SU-DHL-6 (cell line): ENCODE measurements around the gene EDARADD.

Experiments used
- H2AFZ ChIP-seq: fragments of 200-600 bp; sonication (generic); 2 replicates; pipeline ENCODE4 v1.6.1; 2014; ENCODE audit warnings: low read depth, mild to moderate bottlenecking, moderate library complexity, mixed read lengths, antibody characterized with exemption, low read length; ENCODE audit not compliant: severe bottlenecking
- H3F3A ChIP-seq: fragments of 200-600 bp; shearing (Covaris generic); 2 replicates; pipeline ENCODE4 v1.6.0; 2016; ENCODE audit warnings: antibody characterized with exemption, mild to moderate bottlenecking; ENCODE audit not compliant: insufficient read depth
- H3K27ac ChIP-seq: fragments of 200-600 bp; sonication (generic); 2 replicates; pipeline ENCODE4 v1.5.1; 2016; ENCODE audit warnings: low read depth, mild to moderate bottlenecking, low read length, moderate library complexity, mixed read lengths
- H3K27me3 ChIP-seq: fragments of 200-600 bp; sonication (generic), shearing (Covaris generic); 2 replicates; pipeline ENCODE4 v1.6.0; 2014; ENCODE audit warnings: mild to moderate bottlenecking, low read length
- H3K36me3 ChIP-seq: fragments of 200-600 bp; sonication (generic); 2 replicates; pipeline ENCODE4 v1.6.1; 2014; ENCODE audit warnings: mild to moderate bottlenecking, low read length, mixed read lengths
- H3K4me2 ChIP-seq: fragments of 300-600, 200-600 bp; shearing (Covaris generic), sonication (generic); 2 replicates; pipeline ENCODE4 v1.6.0; 2014; ENCODE audit warnings: low read length, low read depth, mild to moderate bottlenecking; ENCODE audit not compliant: poor library complexity, severe bottlenecking
- H3K4me3 ChIP-seq: fragments of 200-600 bp; sonication (generic); 2 replicates; pipeline ENCODE4 v1.5.1; 2014; ENCODE audit warnings: antibody characterized with exemption, low read length, mild to moderate bottlenecking, mixed read lengths; ENCODE audit not compliant: insufficient read depth, poor library complexity, severe bottlenecking
- H3K79me2 ChIP-seq: fragments of 200-600 bp; sonication (generic); 2 replicates; pipeline ENCODE4 v1.6.1; 2014; ENCODE audit warnings: mild to moderate bottlenecking, low read length, moderate library complexity; ENCODE audit not compliant: insufficient read depth
- H3K9ac ChIP-seq: fragments of 200-600 bp; sonication (generic); 2 replicates; pipeline ENCODE4 v1.7.0; 2014; ENCODE audit warnings: mild to moderate bottlenecking, low read length
- H3K9me2 ChIP-seq: fragments of 200-600 bp; sonication (generic); replicated peaks from 2 replicates; pipeline ENCODE4 v1.6.1; 2014; ENCODE audit warnings: low read length; ENCODE audit not compliant: insufficient read depth
- H3K9me3 ChIP-seq: fragments of 200-600 bp; sonication (generic); 2 replicates; pipeline ENCODE4 v1.6.1; 2014; ENCODE audit warnings: low read length, mixed read lengths; ENCODE audit not compliant: insufficient read depth
- H4K20me1 ChIP-seq: fragments of 200-600 bp; sonication (generic); 2 replicates; pipeline ENCODE4 v1.6.1; 2014; ENCODE audit warnings: low read depth, mild to moderate bottlenecking, antibody characterized with exemption, low read length, moderate library complexity, mixed read lengths
- EZH2phosphoT487 ChIP-seq: fragments of 200-600 bp; sonication (generic), shearing (Covaris generic); conservative IDR thresholded peaks from 2 replicates; pipeline ENCODE4 v1.6.1; 2018; ENCODE audit warnings: mild to moderate bottlenecking, antibody characterized with exemption, low read length, moderate library complexity, mixed read lengths
- TF ChIP-seq, protein P1 (sequence below): fragments of 200-600 bp; sonication (generic); IDR thresholded peaks from one replicate; pipeline ENCODE4 v1.5.1; 2017; ENCODE audit warnings: antibody characterized with exemption, mild to moderate bottlenecking, low read length, moderate library complexity; ENCODE audit not compliant: insufficient read depth, poor library complexity, severe bottlenecking

The EDARADD gene

DNA sequence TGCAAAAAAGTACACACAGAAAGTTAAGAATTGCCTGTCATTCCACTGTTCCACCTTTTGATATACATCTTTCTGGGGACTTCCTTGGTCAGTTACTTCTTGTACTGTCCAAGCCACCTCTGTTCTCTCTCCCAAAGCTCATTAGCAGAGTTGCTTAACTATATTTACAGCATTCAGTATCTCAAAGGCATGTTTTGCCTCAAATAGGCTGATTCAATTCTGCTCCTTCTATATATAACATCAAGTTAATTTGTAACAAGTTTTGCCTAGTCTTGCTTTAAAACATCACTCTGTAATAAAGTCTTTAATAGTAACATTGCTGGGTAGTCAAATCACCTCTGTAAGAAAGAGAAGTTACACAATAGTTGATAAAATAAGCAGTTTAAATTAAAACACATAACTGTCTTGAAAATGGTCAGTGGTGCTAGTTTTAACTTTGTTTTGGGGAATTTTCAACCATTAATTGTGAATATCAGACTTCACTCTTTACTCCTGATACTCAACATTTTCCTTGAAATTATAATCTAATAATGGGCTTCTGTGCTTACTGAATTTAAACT, 35.7 kb downstream of the EDARADD start:
- H3K9me2 ChIP-seq = no peaks in the 10 kb centered on the region
- no peak overlapping the region for H3K27ac ChIP-seq
- no peak overlapping the region for H3K4me3 ChIP-seq
- no peaks in the 10 kb centered on the region for H3F3A ChIP-seq
- no peaks in the 10 kb centered on the region for H3K9me3 ChIP-seq
- no peaks in the 10 kb centered on the region for H3K27me3 ChIP-seq
- H3K79me2 ChIP-seq = no peaks in the 10 kb centered on the region
- no peak for TF ChIP-seq EZH2phosphoT487
- TF ChIP-seq, protein P1, sequence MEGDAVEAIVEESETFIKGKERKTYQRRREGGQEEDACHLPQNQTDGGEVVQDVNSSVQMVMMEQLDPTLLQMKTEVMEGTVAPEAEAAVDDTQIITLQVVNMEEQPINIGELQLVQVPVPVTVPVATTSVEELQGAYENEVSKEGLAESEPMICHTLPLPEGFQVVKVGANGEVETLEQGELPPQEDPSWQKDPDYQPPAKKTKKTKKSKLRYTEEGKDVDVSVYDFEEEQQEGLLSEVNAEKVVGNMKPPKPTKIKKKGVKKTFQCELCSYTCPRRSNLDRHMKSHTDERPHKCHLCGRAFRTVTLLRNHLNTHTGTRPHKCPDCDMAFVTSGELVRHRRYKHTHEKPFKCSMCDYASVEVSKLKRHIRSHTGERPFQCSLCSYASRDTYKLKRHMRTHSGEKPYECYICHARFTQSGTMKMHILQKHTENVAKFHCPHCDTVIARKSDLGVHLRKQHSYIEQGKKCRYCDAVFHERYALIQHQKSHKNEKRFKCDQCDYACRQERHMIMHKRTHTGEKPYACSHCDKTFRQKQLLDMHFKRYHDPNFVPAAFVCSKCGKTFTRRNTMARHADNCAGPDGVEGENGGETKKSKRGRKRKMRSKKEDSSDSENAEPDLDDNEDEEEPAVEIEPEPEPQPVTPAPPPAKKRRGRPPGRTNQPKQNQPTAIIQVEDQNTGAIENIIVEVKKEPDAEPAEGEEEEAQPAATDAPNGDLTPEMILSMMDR = no peak
- H4K20me1 ChIP-seq = no peaks in the 10 kb centered on the region
- H3K4me2 ChIP-seq = no peak overlapping the region
- H3K36me3 ChIP-seq = no peaks in the 10 kb centered on the region
- no peak overlapping the region for H2AFZ ChIP-seq
- H3K9ac ChIP-seq = no peak overlapping the region

DNA sequence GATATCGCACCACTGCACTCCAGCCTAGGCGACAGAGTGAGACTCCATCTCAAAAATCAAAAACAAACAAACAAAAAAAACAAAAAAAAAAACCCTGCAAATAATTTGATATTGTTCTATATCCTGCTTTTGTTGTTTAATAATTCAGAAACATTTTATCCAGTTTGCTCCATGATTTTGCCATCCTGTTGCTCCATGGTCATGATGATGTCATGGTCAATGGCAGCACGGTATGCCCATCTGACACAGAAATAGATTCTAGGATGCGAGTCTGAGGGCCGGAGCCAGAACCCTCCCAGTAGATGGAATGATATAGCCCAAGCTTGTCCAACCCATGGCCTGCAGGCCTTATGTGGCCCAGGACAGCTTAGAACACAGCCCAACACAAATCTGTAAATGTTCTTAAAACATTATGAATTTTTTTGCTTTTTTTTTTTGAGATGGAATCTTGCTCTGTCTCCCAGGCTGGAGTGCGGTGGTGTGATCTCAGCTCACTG, 39.8 kb downstream of the EDARADD start:
- H3K9ac ChIP-seq = no peak overlapping the region

DNA sequence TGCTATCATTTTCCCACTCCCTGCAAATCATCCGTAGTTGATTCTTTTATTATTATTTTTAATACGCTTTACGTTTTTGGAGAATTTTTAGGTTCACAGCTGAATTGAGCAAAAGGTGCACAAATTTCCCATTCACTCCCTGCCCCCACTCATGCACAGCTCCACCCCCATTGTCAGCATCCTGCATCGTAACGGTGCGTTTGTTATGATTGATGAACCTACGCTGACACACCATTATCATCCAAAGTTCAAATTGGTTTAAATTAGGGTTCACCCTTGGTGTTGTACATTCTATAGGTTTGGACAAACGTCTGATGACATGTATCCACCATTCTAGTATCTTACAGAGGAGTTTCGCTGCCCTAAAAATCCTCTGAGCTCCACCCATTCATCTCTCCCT, 44.5 kb downstream of the EDARADD start:
- Histone ChIP-seq H3K4me3 (no peak overlapping the region), H4K20me1 (no peaks in the 10 kb centered on the region), H3K9me2 (no peaks in the 10 kb centered on the region), H3K9ac (no peak overlapping the region), H3K79me2 (no peaks in the 10 kb centered on the region), H3K27ac (no peak overlapping the region), H3K4me2 (no peak overlapping the region), H2AFZ (no peak overlapping the region), H3K36me3 (no peaks in the 10 kb centered on the region), H3K9me3 (no peaks in the 10 kb centered on the region), H3K27me3 (no peaks in the 10 kb centered on the region), H3F3A (no peaks in the 10 kb centered on the region)
- TF ChIP-seq, protein P1 = no peak
- no peak for TF ChIP-seq EZH2phosphoT487

More for the DNA sequence above, 39.8 kb downstream of the EDARADD start:
- Histone ChIP-seq H3K4me3 (no peak overlapping the region), H3K9me3 (no peaks in the 10 kb centered on the region), H3K9me2 (no peaks in the 10 kb centered on the region), H3K36me3 (no peaks in the 10 kb centered on the region), H3K79me2 (no peaks in the 10 kb centered on the region), H3K4me2 (no peak overlapping the region), H3F3A (no peaks in the 10 kb centered on the region), H3K27me3 (no peaks in the 10 kb centered on the region), H4K20me1 (no peaks in the 10 kb centered on the region), H3K27ac (no peak overlapping the region), H2AFZ (no peak overlapping the region)
- TF ChIP-seq, protein P1 = no peak
- no peak for TF ChIP-seq EZH2phosphoT487
